GM23338 (cell line): Measurements from ENCODE around the gene SPIRE2. TPM values are rescaled to one million over a fixed set of nuclear protein-coding genes. Genes with fewer than 3 reads are reported as not detected.

ENCODE experiments used
- ATAC-seq: fragments of 200-7000 bp; cut with Tn5 transposase; 3 replicates; pipeline ENCODE4 v1.9.1; 2020
- DNase-seq: peaks from one replicate; pipeline ENCODE4 v3.0.0-alpha.2; 2015; ENCODE audit warnings: low spot score
- H2AFZ ChIP-seq: fragments of 200-600 bp; sonication (generic); 2 replicates; pipeline ENCODE4 v1.8.0; 2016; ENCODE audit warnings: antibody characterized with exemption, mild to moderate bottlenecking, moderate library complexity
- H3F3A ChIP-seq: fragments of 200-600 bp; sonication (generic); replicated peaks from 2 replicates; pipeline ENCODE4 v1.8.0; 2017; ENCODE audit warnings: antibody characterized with exemption, mixed run types, low read depth
- H3K27ac ChIP-seq: fragments of 200-600 bp; sonication (generic); 2 replicates; pipeline ENCODE4 v1.6.1; 2016; ENCODE audit warnings: low read depth
- H3K27me3 ChIP-seq: fragments of 200-600 bp; sonication (generic); 2 replicates; pipeline ENCODE4 v1.8.0; 2016; ENCODE audit warnings: mild to moderate bottlenecking, mixed run types, moderate library complexity; ENCODE audit not compliant: insufficient read depth
- H3K36me3 ChIP-seq: fragments of 200-600 bp; sonication (generic); 2 replicates; pipeline ENCODE4 v1.8.0; 2016; ENCODE audit warnings: mild to moderate bottlenecking; ENCODE audit not compliant: insufficient read depth
- H3K4me1 ChIP-seq: fragments of 200-600 bp; sonication (generic); 2 replicates; pipeline ENCODE4 v1.8.0; 2016; ENCODE audit warnings: mild to moderate bottlenecking, moderate library complexity; ENCODE audit not compliant: insufficient read depth
- H3K4me2 ChIP-seq: fragments of 200-600 bp; sonication (generic); 2 replicates; pipeline ENCODE4 v1.7.1; 2017; ENCODE audit warnings: mixed run types
- H3K4me3 ChIP-seq: fragments of 200-600 bp; sonication (generic); 2 replicates; pipeline ENCODE4 v1.6.1; 2016; ENCODE audit warnings: mixed run types
- H3K79me2 ChIP-seq: fragments of 200-600 bp; sonication (generic); replicated peaks from 2 replicates; pipeline ENCODE4 v1.8.0; 2017; ENCODE audit warnings: mild to moderate bottlenecking; ENCODE audit not compliant: insufficient read depth
- H3K9me2 ChIP-seq: fragments of 200-600 bp; sonication (generic); 2 replicates; pipeline ENCODE4 v1.8.0; 2017; ENCODE audit not compliant: insufficient read depth
- H4K20me1 ChIP-seq: fragments of 200-600 bp; sonication (generic); replicated peaks from 2 replicates; pipeline ENCODE4 v1.8.0; 2017; ENCODE audit warnings: mild to moderate bottlenecking; ENCODE audit not compliant: insufficient read depth
- H3K27ac Mint-ChIP-seq: 2 replicates; pipeline ENCODE4 v1.8.0; 2020; ENCODE audit warnings: inconsistent platforms, mild to moderate bottlenecking, moderate library complexity, mixed read lengths
- H3K27me3 Mint-ChIP-seq: 3 replicates; pipeline ENCODE4 v1.8.0; 2022; ENCODE audit warnings: low read depth, mild to moderate bottlenecking, moderate library complexity, mixed read lengths, inconsistent platforms; ENCODE audit not compliant: insufficient read depth, poor library complexity
- H3K36me3 Mint-ChIP-seq: 3 replicates; pipeline ENCODE4 v1.8.0; 2021; ENCODE audit warnings: low read depth, mild to moderate bottlenecking, inconsistent platforms, moderate library complexity, mixed read lengths
- H3K4me1 Mint-ChIP-seq: 3 replicates; pipeline ENCODE4 v1.8.0; 2020; ENCODE audit warnings: mild to moderate bottlenecking, inconsistent platforms, mixed read lengths
- H3K4me3 Mint-ChIP-seq: 3 replicates; pipeline ENCODE4 v1.8.0; 2021; ENCODE audit warnings: moderate library complexity, mild to moderate bottlenecking, inconsistent platforms, mixed read lengths
- H3K9me3 Mint-ChIP-seq: 3 replicates; pipeline ENCODE4 v1.8.0; 2020; ENCODE audit warnings: moderate library complexity, mild to moderate bottlenecking, inconsistent platforms, mixed read lengths
- CTCF ChIP-seq, 2 experiments: fragments of 200-600 bp in 1 of 2; sonication (generic) in 1 of 2; conservative IDR thresholded peaks; 2 replicates each; pipeline versions ENCODE4 v1.5.1 to v1.6.1; 2016 to 2017; ENCODE audit warnings: antibody characterized with exemption in 2 of 2, low read depth in 2 of 2, mild to moderate bottlenecking in 2 of 2, moderate library complexity in 1 of 2
- EZH2 ChIP-seq: fragments of 200-600 bp; sonication (generic); IDR thresholded peaks from one replicate; pipeline ENCODE4 v1.8.0; 2017; ENCODE audit warnings: antibody characterized with exemption, mild to moderate bottlenecking, low read depth; ENCODE audit not compliant: unreplicated experiment
- EZH2phosphoT487 ChIP-seq: fragments of 200-600 bp; sonication (generic); IDR thresholded peaks from one replicate; pipeline ENCODE4 v1.8.1; 2018; ENCODE audit warnings: antibody characterized with exemption; ENCODE audit not compliant: unreplicated experiment
- JUNB ChIP-seq: IDR thresholded peaks from one replicate; pipeline ENCODE4 v1.6.1; 2016; ENCODE audit warnings: antibody characterized with exemption; ENCODE audit not compliant: unreplicated experiment
- POLR2AphosphoS5 ChIP-seq: IDR thresholded peaks from 2 replicates; pipeline ENCODE4 v1.6.1; 2016; ENCODE audit warnings: antibody characterized with exemption, low read depth
- STAT1 ChIP-seq: IDR thresholded peaks from one replicate; pipeline ENCODE4 v1.6.1; 2016; ENCODE audit warnings: antibody characterized with exemption; ENCODE audit not compliant: unreplicated experiment
- ZNF114 ChIP-seq: fragments of 250-450 bp; sonication (Bioruptor Pico); IDR thresholded peaks from 2 replicates; pipeline ENCODE4 v1.5.0; 2020; ENCODE audit warnings: mild to moderate bottlenecking, moderate library complexity
- ZNF462 ChIP-seq: fragments of 250-450 bp; sonication (Bioruptor Pico); IDR thresholded peaks from 2 replicates; pipeline ENCODE4 v1.5.0; 2020; ENCODE audit warnings: mild to moderate bottlenecking, moderate library complexity
- polyA plus RNA-seq: library from polyadenylated mRNA; unstranded; fragments of >200 nt; fragmentation: Nextera tagmentation; extraction: Ambion mirVana; gene quantifications from 2 replicates; pipeline ENCODE4 v1.2.1, GENCODE V29; 2016
- total RNA-seq: library from RNA; depleted of rRNA; stranded (reverse); fragments of >200 nt; shearing (Covaris generic); gene quantifications from 2 replicates; pipeline ENCODE4 v1.2.3, GENCODE V29; 2014

The SPIRE2 gene
- total and polyA plus RNA-seq, 2 experiments from 2014 or later: 5.0 to 15.2 TPM

GRCh38 chr16:89847051-89847939, 19.0 kb downstream of the SPIRE2 start:
- no peak overlapping the region for H3K4me3 Mint-ChIP-seq
- H3K4me1 Mint-ChIP-seq: no peaks in the 10 kb centered on the region; the same call in 1 of the 3 replicates
- H3K27me3 Mint-ChIP-seq: peaks cover 5% of the 10 kb centered on the region
- no peaks in the 10 kb centered on the region for H3F3A ChIP-seq
- no peak overlapping the region for H3K27ac Mint-ChIP-seq
- H3K27ac ChIP-seq: no peak overlapping the region
- no peaks in the 10 kb centered on the region for H4K20me1 ChIP-seq
- no peak for ATAC-seq
- H3K27me3 ChIP-seq: no peaks in the 10 kb centered on the region
- H3K4me3 ChIP-seq: no peak overlapping the region
- no peak overlapping the region for H3K4me2 ChIP-seq
- no peak for DNase-seq
- H3K9me2 ChIP-seq: no peaks in the 10 kb centered on the region
- no peaks in the 10 kb centered on the region for H3K4me1 ChIP-seq
- H3K9me3 Mint-ChIP-seq: no peaks in the 10 kb centered on the region
- no peak for TF ChIP-seq CTCF (conservative IDR thresholded peaks at IDR 0.05; ENCODE audit: low read depth in 2 of 2)
- TF ChIP-seq ZNF114: no peak
- no peak for TF ChIP-seq EZH2phosphoT487
- TF ChIP-seq EZH2: no peak
- no peak for TF ChIP-seq STAT1
- TF ChIP-seq JUNB: no peak
- no peak for TF ChIP-seq POLR2AphosphoS5
- no peak for TF ChIP-seq ZNF462
- H3K36me3 ChIP-seq: no peaks in the 10 kb centered on the region
- H2AFZ ChIP-seq: no peak overlapping the region
- H3K79me2 ChIP-seq: no peaks in the 10 kb centered on the region
- peaks cover 4% of the 10 kb centered on the region; the same call in 1 of the 3 replicates for H3K36me3 Mint-ChIP-seq
